GM12891 (cell line): ENCODE measurements around the gene SHB.

Experiments
- PAX5 ChIP-seq: IDR thresholded peaks from 2 replicates; pipeline ENCODE4 v1.6.1; 2011; ENCODE audit warnings: low read length, moderate library complexity, mild to moderate bottlenecking; ENCODE audit not compliant: insufficient read depth, severe bottlenecking
- POLR2A ChIP-seq: IDR thresholded peaks from 2 replicates; pipeline ENCODE4 v1.6.1; 2011; ENCODE audit warnings: low read depth, low read length, control low read depth
- POLR2AphosphoS5 ChIP-seq: IDR thresholded peaks from 2 replicates; pipeline ENCODE4 v1.6.1; 2011; ENCODE audit warnings: low read depth, low read length, control low read depth
- POU2F2 ChIP-seq: IDR thresholded peaks from 2 replicates; pipeline ENCODE4 v1.6.1; 2011; ENCODE audit warnings: low read depth, mild to moderate bottlenecking, control low read depth, low read length, moderate library complexity
- SPI1 ChIP-seq: IDR thresholded peaks from 2 replicates; pipeline ENCODE4 v1.6.1; 2011; ENCODE audit warnings: low read depth, low read length, control low read depth
- TAF1 ChIP-seq: IDR thresholded peaks from 2 replicates; pipeline ENCODE4 v1.6.1; 2011; ENCODE audit warnings: low read depth, low read length, control low read depth

DNA sequence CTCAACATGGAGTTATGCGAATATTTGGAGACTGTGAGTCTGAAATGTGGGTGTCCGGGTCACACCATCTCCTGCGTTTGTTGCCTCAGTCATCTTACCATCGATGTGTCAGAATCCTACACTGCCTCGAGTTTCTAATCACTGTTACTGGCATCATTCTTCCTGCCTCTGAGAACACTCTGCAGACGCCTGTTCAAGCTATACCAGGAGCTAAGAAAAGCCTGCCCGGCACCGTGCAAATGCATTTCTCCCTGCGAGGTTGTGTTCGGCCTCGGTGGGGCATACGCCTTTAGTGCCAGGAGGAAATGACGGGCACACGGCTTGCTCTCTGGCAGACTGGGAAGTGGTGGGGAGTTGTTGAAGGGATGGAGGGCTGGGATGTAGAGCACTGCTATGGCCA, 133.9 kb downstream of the SHB start:
- TF ChIP-seq POLR2A = no peak
- no peak for TF ChIP-seq TAF1
- TF ChIP-seq POLR2AphosphoS5 = no peak
- no peak for TF ChIP-seq POU2F2
- no peak for TF ChIP-seq PAX5
- TF ChIP-seq SPI1 = no peak
